ENCODE results near the gene CD3E.

Gene CD3E

GRCh38 chr11:118304568-118305248 lies at the start of gene CD3E:
Gene CD3E (plus strand): TSS chr11:118304730. CDS start chr11:118304953, 223 bp downstream.
- Mint-ChIP-seq H3K27ac (no peak within 1 kb of the TSS), H3K4me1 (no peaks in the 10 kb centered on the region), H3K4me3 (no peak within 1 kb of the TSS), H3K9me3 (no peaks in the 10 kb centered on the region), H3K27me3 (ENCODE audit: low read depth, poor library complexity) (peaks cover 56% of the 10 kb centered on the region), H3K36me3 (ENCODE audit: low read depth) (no peaks in the 10 kb centered on the region)
- no peak for DNase-seq
- TF ChIP-seq CTCF (IDR thresholded peaks at IDR 0.05): no peak

GRCh38 chr11:118258410-118258809 lies 46.1 kb upstream of the CD3E start:
- Mint-ChIP-seq H3K9me3 (peaks cover 11% of the 10 kb centered on the region), H3K4me3 (no peak overlapping the region), H3K4me1 (peaks cover 1% of the 10 kb centered on the region), H3K36me3 (ENCODE audit: low read depth) (no peaks in the 10 kb centered on the region), H3K27ac (no peak overlapping the region), H3K27me3 (ENCODE audit: low read depth, poor library complexity) (peaks cover 97% of the 10 kb centered on the region)
- DNase-seq: no peak
- TF ChIP-seq CTCF (IDR thresholded peaks at IDR 0.05): no peak

GRCh38 chr11:118259138-118259537 lies 45.4 kb upstream of the CD3E start:
- H3K4me3 Mint-ChIP-seq: no peak overlapping the region
- DNase-seq: no peak
- peaks cover 8% of the 10 kb centered on the region for H3K4me1 Mint-ChIP-seq
- no peaks in the 10 kb centered on the region for H3K36me3 Mint-ChIP-seq (ENCODE audit: low read depth)
- no peak overlapping the region for H3K27ac Mint-ChIP-seq
- peaks cover 97% of the 10 kb centered on the region for H3K27me3 Mint-ChIP-seq (ENCODE audit: low read depth, poor library complexity)
- no peak for TF ChIP-seq CTCF (IDR thresholded peaks at IDR 0.05)
- H3K9me3 Mint-ChIP-seq: peaks cover 10% of the 10 kb centered on the region

GRCh38 chr11:118260353-118260752 lies 44.2 kb upstream of the CD3E start:
- Mint-ChIP-seq H3K4me1 (peaks cover 21% of the 10 kb centered on the region), H3K27me3 (ENCODE audit: low read depth, poor library complexity) (peaks cover 97% of the 10 kb centered on the region), H3K27ac (no peak overlapping the region), H3K9me3 (peaks cover 6% of the 10 kb centered on the region), H3K4me3 (no peak overlapping the region), H3K36me3 (ENCODE audit: low read depth) (no peaks in the 10 kb centered on the region)
- no peak for DNase-seq
- TF ChIP-seq CTCF (IDR thresholded peaks at IDR 0.05): no peak

GRCh38 chr11:118263112-118263511 lies 41.4 kb upstream of the CD3E start:
- peaks cover 6% of the 10 kb centered on the region for H3K9me3 Mint-ChIP-seq
- H3K4me3 Mint-ChIP-seq: no peak overlapping the region
- peaks cover 96% of the 10 kb centered on the region for H3K27me3 Mint-ChIP-seq (ENCODE audit: low read depth, poor library complexity)
- no peak overlapping the region for H3K27ac Mint-ChIP-seq
- no peaks in the 10 kb centered on the region for H3K36me3 Mint-ChIP-seq (ENCODE audit: low read depth)
- peaks cover 30% of the 10 kb centered on the region for H3K4me1 Mint-ChIP-seq
- no peak for TF ChIP-seq CTCF (IDR thresholded peaks at IDR 0.05)
- no peak for DNase-seq
